ENCODE data around the gene ARID1B.

DNA sequence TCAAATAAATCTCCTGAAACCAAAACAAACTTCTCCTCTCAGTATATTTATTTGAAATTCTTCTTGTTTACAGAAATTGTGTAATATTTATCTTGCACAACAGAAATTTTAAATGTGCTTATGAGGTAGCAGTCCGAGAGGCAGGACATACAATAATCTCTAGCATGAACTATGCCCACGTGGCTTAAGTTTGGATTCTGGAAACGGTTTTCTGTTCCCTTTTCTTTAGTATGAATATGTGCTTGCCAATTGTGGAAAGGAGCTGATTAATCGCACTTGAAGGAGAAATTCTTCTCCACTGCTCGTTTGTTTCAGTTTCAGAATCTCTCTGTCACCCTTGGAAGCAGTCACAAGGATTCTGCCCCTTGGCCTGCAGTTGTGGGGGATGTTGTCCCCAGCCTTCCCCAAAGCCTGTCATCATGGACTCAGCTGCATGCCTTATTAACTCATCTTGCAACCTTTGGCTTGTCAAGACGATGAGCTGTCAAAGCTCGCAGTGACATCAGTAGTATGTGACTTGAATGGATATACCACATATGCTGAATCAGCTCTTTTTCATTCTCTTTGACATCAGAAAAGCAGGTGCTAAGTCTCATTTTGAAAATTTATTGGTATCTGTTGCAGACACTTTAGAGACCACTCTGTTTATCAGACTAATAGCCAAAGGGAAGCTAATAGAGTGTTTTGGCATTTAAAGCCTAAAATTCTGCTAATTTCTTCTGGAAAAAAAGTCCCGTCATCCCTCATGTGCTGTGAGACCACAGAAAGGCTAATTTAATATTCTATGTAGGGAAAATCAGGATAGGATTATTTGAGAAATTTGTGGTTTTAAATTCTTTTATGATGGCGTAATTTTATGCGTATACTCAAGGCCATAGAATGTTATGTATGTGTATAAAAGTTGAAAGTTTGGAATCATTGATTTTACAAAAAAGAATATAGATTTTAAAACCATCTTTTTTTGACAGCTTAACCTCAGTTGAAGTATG, 186.8 kb downstream of the ARID1B start:
- TF ChIP-seq, protein P1, sequence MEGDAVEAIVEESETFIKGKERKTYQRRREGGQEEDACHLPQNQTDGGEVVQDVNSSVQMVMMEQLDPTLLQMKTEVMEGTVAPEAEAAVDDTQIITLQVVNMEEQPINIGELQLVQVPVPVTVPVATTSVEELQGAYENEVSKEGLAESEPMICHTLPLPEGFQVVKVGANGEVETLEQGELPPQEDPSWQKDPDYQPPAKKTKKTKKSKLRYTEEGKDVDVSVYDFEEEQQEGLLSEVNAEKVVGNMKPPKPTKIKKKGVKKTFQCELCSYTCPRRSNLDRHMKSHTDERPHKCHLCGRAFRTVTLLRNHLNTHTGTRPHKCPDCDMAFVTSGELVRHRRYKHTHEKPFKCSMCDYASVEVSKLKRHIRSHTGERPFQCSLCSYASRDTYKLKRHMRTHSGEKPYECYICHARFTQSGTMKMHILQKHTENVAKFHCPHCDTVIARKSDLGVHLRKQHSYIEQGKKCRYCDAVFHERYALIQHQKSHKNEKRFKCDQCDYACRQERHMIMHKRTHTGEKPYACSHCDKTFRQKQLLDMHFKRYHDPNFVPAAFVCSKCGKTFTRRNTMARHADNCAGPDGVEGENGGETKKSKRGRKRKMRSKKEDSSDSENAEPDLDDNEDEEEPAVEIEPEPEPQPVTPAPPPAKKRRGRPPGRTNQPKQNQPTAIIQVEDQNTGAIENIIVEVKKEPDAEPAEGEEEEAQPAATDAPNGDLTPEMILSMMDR (IDR thresholded peaks at IDR 0.05) = no peak
- TF ChIP-seq POLR2AphosphoS5 (IDR thresholded peaks at IDR 0.05) = no peak
- no peak for TF ChIP-seq EP300 (IDR thresholded peaks at IDR 0.05; ENCODE audit: low read depth)
- no peak for TF ChIP-seq POLR2A (IDR thresholded peaks at IDR 0.05)

All from transverse colon (tissue), 4 donors.